PC-3 (cell line): ENCODE data around the gene SEC14L6. TPM values are rescaled to one million over a fixed set of nuclear protein-coding genes. Genes with fewer than 3 reads are reported as not detected.
"Not testable (repeated sequence)": the region's sequence is repeated elsewhere in the genome, so short reads cannot be mapped to it uniquely, and the experiment has no call there.

Source experiments
- ATAC-seq: fragments of 200-7000 bp; cut with Tn5 transposase; 2 replicates; pipeline ENCODE4 v1.9.1; 2020; ENCODE audit warnings: mild to moderate bottlenecking, moderate library complexity
- Bru-seq: library from RNA; stranded (reverse); fragments of 400-500 nt; gene quantifications from one replicate; lab custom pipeline; 2021; lab: Mats Ljungman, UMichigan
- BruChase-seq, 2 experiments: library from RNA; stranded (reverse); fragments of 400-500 nt; gene quantifications; one replicate each; lab custom pipeline; 2021; lab: Mats Ljungman, UMichigan
- BruUV-seq: library from RNA; stranded (reverse); fragments of 400-500 nt; replicated peaks from 2 replicates; lab custom pipeline; 2021; lab: Mats Ljungman, UMichigan
- CTCF ChIA-PET: fragments of 300-600 bp; sonication (Branson Sonifier 250); formaldehyde crosslinking; loops from one replicate; lab custom pipeline; 2022; ENCODE audit warnings: antibody characterized with exemption; lab: Charles Lee
- POLR2A ChIA-PET: fragments of 300-600 bp; sonication (Branson Sonifier 250); formaldehyde crosslinking; loops from one replicate; lab custom pipeline; 2022; ENCODE audit warnings: antibody characterized with exemption; ENCODE audit not compliant: unreplicated experiment; lab: Charles Lee
- DNase-seq: peaks from one replicate; pipeline ENCODE4 v3.0.0-alpha.2; 2015
- H2AFZ ChIP-seq: fragments of 300-600 bp; sonication (generic); 2 replicates; pipeline ENCODE4 v1.6.0; 2016; ENCODE audit warnings: antibody characterized with exemption, low read length
- H3F3A ChIP-seq: fragments of 300-600 bp; sonication (generic); one replicate; pipeline ENCODE4 v1.6.0; 2017; ENCODE audit warnings: antibody characterized with exemption, low read length, control low read depth, mild to moderate bottlenecking; ENCODE audit not compliant: unreplicated experiment
- H3K27ac ChIP-seq: fragments of 300-600 bp; sonication (generic); 2 replicates; pipeline ENCODE4 v1.5.1; 2016; ENCODE audit warnings: mild to moderate bottlenecking, low read length
- H3K27me3 ChIP-seq: fragments of 300-600 bp; sonication (generic); 2 replicates; pipeline ENCODE4 v1.6.1; 2016; ENCODE audit warnings: low read length, mixed read lengths
- H3K36me3 ChIP-seq: fragments of 300-600 bp; sonication (generic); 2 replicates; pipeline ENCODE4 v1.6.1; 2016; ENCODE audit warnings: low read depth, mixed run types, low read length, mixed read lengths
- H3K4me1 ChIP-seq: fragments of 300-600 bp; sonication (generic); 2 replicates; pipeline ENCODE4 v1.5.1; 2016; ENCODE audit warnings: low read length; ENCODE audit not compliant: insufficient read depth
- H3K4me2 ChIP-seq: fragments of 300-600 bp; sonication (generic); 2 replicates; pipeline ENCODE4 v1.6.0; 2016; ENCODE audit warnings: low read length
- H3K4me3 ChIP-seq: fragments of 300-600 bp; sonication (generic); 2 replicates; pipeline ENCODE4 v1.5.1; 2016; ENCODE audit warnings: mild to moderate bottlenecking, low read length, mixed read lengths
- H3K79me2 ChIP-seq: fragments of 300-600 bp; sonication (generic); 2 replicates; pipeline ENCODE4 v1.6.1; 2017; ENCODE audit warnings: low read length, mixed read lengths
- H3K9ac ChIP-seq: fragments of 300-600 bp; sonication (generic); 2 replicates; pipeline ENCODE4 v1.6.0; 2016; ENCODE audit warnings: mild to moderate bottlenecking, low read length
- H3K9me2 ChIP-seq: fragments of 300-600 bp; sonication (generic); replicated peaks from 2 replicates; pipeline ENCODE4 v1.6.1; 2016; ENCODE audit warnings: mixed run types, low read length, mixed read lengths
- H3K9me3 ChIP-seq: fragments of 300-600 bp; sonication (generic); 2 replicates; pipeline ENCODE4 v1.6.1; 2016; ENCODE audit warnings: low read length, mixed read lengths
- H4K20me1 ChIP-seq: fragments of 300-600 bp; sonication (generic); 2 replicates; pipeline ENCODE4 v1.6.1; 2016; ENCODE audit warnings: low read length, mixed read lengths
- CTCF ChIP-seq: fragments of 300-600 bp; sonication (generic); conservative IDR thresholded peaks from 2 replicates; pipeline ENCODE4 v1.5.1; 2017; ENCODE audit warnings: antibody characterized with exemption, low read depth, mild to moderate bottlenecking, low read length
- EZH2 ChIP-seq: fragments of 300-600 bp; sonication (generic); IDR thresholded peaks from one replicate; pipeline ENCODE4 v1.6.1; 2017; ENCODE audit warnings: antibody characterized with exemption, mild to moderate bottlenecking, low read length; ENCODE audit not compliant: unreplicated experiment
- EZH2phosphoT487 ChIP-seq: fragments of 300-600 bp; sonication (generic); IDR thresholded peaks from 2 replicates; pipeline ENCODE4 v1.6.1; 2018; ENCODE audit warnings: mild to moderate bottlenecking, antibody characterized with exemption, low read length, borderline replicate concordance
- intact Hi-C: fragments of 100-400 bp; cut with micrococcal nuclease; formaldehyde crosslinking; loops from 2 replicates; pipeline ENCODE4 v1.9.0; 2023
- long read RNA-seq: library from polyadenylated mRNA; unstranded; transcript quantifications from one replicate; pipeline ENCODE4 v2.0.0, GENCODE V29; 2021; ENCODE audit not compliant: unreplicated experiment
- total RNA-seq: library from RNA; depleted of rRNA; stranded (reverse); fragments of >200 nt; gene quantifications from 2 replicates; pipeline ENCODE4 v1.2.3, GENCODE V29; 2014; rRNA removed

The SEC14L6 gene
- total RNA-seq: not detected in 2 replicates
- Bru-seq, nascent RNA: not detected
- percentile 4 among the genes with signal in this experiment for BruChase-seq, experiment 1, labeled RNA remaining after a 6-hour chase
- BruChase-seq, experiment 2, labeled RNA remaining after a 2-hour chase: percentile 3 among the genes with signal in this experiment
- long read RNA-seq: 0 reads

DNA sequence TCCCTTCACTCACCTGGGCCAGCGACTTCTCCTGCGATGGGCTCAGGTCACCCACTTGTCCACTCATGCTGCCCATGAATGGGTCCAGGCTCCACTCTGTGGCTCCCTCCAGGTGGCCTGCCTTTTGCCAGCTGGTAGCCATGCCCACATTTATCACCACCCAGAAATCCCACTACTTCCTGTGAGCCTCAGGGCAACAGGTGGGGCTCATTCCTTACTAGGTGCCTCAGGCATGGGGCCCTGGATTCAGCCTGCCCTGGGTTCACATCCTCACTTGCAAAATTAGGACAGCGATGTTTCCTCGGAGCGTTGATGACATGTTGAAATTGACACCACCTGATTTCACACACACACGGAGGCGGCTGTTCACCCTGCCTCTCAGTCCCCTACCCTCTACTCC, at the start of gene SEC14L6:
SEC14L6 (minus strand) TSS at position 126 of the 400 bp plus-strand sequence; CDS start at position 67, 59 bp downstream.
- Histone ChIP-seq H3K27me3 (no peaks in the 10 kb centered on the region), H3K36me3 (no peaks in the 10 kb centered on the region), H3K4me2 (no peak within 1 kb of the TSS), H4K20me1 (no peaks in the 10 kb centered on the region), H3K9ac (no peak within 1 kb of the TSS), H3F3A (no peaks in the 10 kb centered on the region), H3K4me3 (no peak within 1 kb of the TSS), H3K9me2 (no peaks in the 10 kb centered on the region), H2AFZ (no peak within 1 kb of the TSS), H3K9me3 (no peaks in the 10 kb centered on the region), H3K4me1 (no peaks in the 10 kb centered on the region), H3K79me2 (no peaks in the 10 kb centered on the region), H3K27ac (no peak within 1 kb of the TSS)
- ChIA-PET CTCF (no interaction called here), POLR2A (no interaction called here)
- DNase-seq: no peak
- no peak for ATAC-seq
- intact Hi-C loops: no loop called here
- TF ChIP-seq CTCF (no peak), EZH2phosphoT487 (no peak), EZH2 (no peak)
- BruUV-seq: no TSS peak

DNA sequence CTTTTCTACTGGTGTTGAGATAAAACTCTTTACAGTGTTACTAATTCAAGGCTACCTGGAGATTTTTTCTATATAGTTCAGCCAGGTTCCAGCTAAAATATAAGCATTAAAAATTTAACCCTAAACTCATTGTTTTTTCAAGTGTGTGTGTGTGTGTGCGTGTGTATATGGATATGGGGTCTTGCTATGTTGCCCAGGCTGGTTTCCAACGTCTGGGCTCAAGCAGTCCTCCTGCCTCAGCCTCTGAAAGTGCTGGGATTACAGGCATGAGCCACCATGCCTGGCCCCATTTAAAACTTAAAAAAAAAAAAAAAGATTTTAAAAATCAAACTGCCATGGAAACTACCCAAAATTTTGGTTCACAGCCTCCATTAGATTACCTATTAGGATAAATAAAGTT, 49.7 kb upstream of the SEC14L6 start:
- Histone ChIP-seq H2AFZ (no peak overlapping the region), H3K27ac (no peak overlapping the region), H3K79me2 (peaks cover 6% of the 10 kb centered on the region), H3F3A (no peaks in the 10 kb centered on the region), H3K4me1 (no peaks in the 10 kb centered on the region), H3K4me2 (no peak overlapping the region), H3K36me3 (no peaks in the 10 kb centered on the region), H3K9ac (no peak overlapping the region), H4K20me1 (no peaks in the 10 kb centered on the region), H3K9me2 (no peaks in the 10 kb centered on the region), H3K4me3 (no peak overlapping the region), H3K9me3 (no peaks in the 10 kb centered on the region), H3K27me3 (0 out of 2 replicates have a peak, but pooled peaks cover 2% of the 10 kb centered on the region)
- CTCF ChIA-PET: no interaction called here
- DNase-seq (no peak), ATAC-seq (no peak)
- intact Hi-C loops: no loop called here
- POLR2A ChIA-PET: no interaction called here
- TF ChIP-seq EZH2phosphoT487 (no peak), CTCF (no peak), EZH2 (no peak)
- no TSS peak for BruUV-seq

DNA sequence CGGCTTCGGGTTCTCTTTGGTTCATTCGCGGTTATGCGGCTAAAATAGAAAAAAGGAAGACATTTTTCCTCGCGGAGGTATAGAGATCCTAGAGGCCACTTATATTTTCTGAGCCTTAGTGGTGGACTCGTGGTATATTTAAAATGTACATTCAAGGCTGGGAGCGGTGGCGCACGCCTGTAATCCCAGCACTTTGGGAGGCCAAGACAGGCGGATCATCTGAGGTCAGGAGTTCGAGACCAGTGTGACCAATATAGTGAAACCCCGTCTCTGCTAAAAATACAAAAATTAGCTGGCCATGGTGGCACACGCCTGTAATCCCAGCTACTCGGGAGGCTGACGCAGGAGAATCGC, 45.8 kb upstream of the SEC14L6 start:
- H4K20me1 ChIP-seq, BruUV-seq, POLR2A ChIA-PET, H3F3A ChIP-seq, H3K27ac ChIP-seq, H3K9me2 ChIP-seq, intact Hi-C loops, H3K4me1 ChIP-seq, H3K9ac ChIP-seq, H3K9me3 ChIP-seq, DNase-seq, H3K36me3 ChIP-seq, H3K27me3 ChIP-seq: not testable (repeated sequence)
- Histone ChIP-seq H3K4me3 (peak overlapping the region; percentile 19; the same call in 1 of the 2 replicates), H3K79me2 (peaks cover 28% of the 10 kb centered on the region), H3K4me2 (peak overlapping the region; percentile 98), H2AFZ (0 out of 2 replicates have a peak overlapping the region, but pooled peaks have one; percentile 22)
- CTCF ChIA-PET: interaction anchor here (0.6 kb wide), 1 partner anchor 10 kb away, joined by 4 read pairs; no protein-coding TSS in a partner anchor
- ATAC-seq: peak; percentile 11; the same call in 1 of the 2 replicates
